H1 (cell line): Measurements from ENCODE around the gene DRC3. TPM values are rescaled to one million over a fixed set of nuclear protein-coding genes. Genes with fewer than 3 reads are reported as not detected.

Source experiments
- CTCF ChIA-PET: fragments of 300-600 bp; sonication (Branson Sonifier 250); formaldehyde crosslinking; loops from one replicate; lab custom pipeline; 2021; ENCODE audit not compliant: partially characterized antibody; lab: Charles Lee
- POLR2A ChIA-PET: fragments of 300-600 bp; sonication (Branson Sonifier 250); formaldehyde crosslinking; loops from one replicate; lab custom pipeline; 2021; ENCODE audit warnings: inconsistent platforms; ENCODE audit not compliant: partially characterized antibody; lab: Charles Lee
- DNase-seq, 2 experiments: peaks; one replicate each; pipeline versions ENCODE4 v3.0.0 to v3.0.0-alpha.2; 2010 to 2022; ENCODE audit warnings: low spot score in 2 of 2, low read depth in 1 of 2, mixed read lengths in 1 of 2
- FAIRE-seq: peaks from 2 replicates; lab custom pipeline; 2011; peaks lifted over from hg19 to GRCh38; lab: Jason Lieb, UNC
- H2AFZ ChIP-seq: 2 replicates; pipeline ENCODE4 v1.8.1; 2012; ENCODE audit warnings: low read length, inconsistent platforms
- H2AK5ac ChIP-seq: 2 replicates; pipeline ENCODE4 v1.6.1; 2013; ENCODE audit warnings: low read depth, low read length
- H2BK120ac ChIP-seq: replicated peaks from 2 replicates; pipeline ENCODE3; 2013; ENCODE audit warnings: low read depth, low read length, inconsistent platforms
- H2BK12ac ChIP-seq: 2 replicates; pipeline ENCODE4 v1.6.1; 2013; ENCODE audit warnings: low read depth, low read length
- H2BK15ac ChIP-seq: 2 replicates; pipeline ENCODE4 v1.6.1; 2013; ENCODE audit warnings: low read length
- H2BK20ac ChIP-seq: 2 replicates; pipeline ENCODE4 v1.6.1; 2013; ENCODE audit warnings: low read length
- H2BK5ac ChIP-seq: 2 replicates; pipeline ENCODE4 v1.6.1; 2013; ENCODE audit warnings: low read depth, low read length
- H3K14ac ChIP-seq: 2 replicates; pipeline ENCODE4 v1.6.1; 2013; ENCODE audit warnings: inconsistent platforms; ENCODE audit not compliant: insufficient read length
- H3K18ac ChIP-seq: 2 replicates; pipeline ENCODE4 v1.6.1; 2013; ENCODE audit warnings: low read length; ENCODE audit errors: extremely low read depth
- H3K23ac ChIP-seq: 2 replicates; pipeline ENCODE4 v1.6.1; 2013; ENCODE audit warnings: inconsistent platforms; ENCODE audit not compliant: insufficient read length
- H3K23me2 ChIP-seq: 2 replicates; pipeline ENCODE4 v1.6.1; 2013; ENCODE audit warnings: low read depth, low read length
- H3K27ac ChIP-seq: 2 replicates; pipeline ENCODE4 v1.6.1; 2011; ENCODE audit warnings: low read depth, low read length, inconsistent platforms
- H3K27me3 ChIP-seq, 4 experiments: replicated peaks in 1 of 4; 1 replicate in 1 of 4; 2 replicates in 3 of 4; pipeline versions ENCODE4 v1.6.1 to v1.8.1; 2011 to 2013; ENCODE audit warnings: low read length in 3 of 4, mild to moderate bottlenecking in 3 of 4, inconsistent platforms in 2 of 4, mixed read lengths in 2 of 4, moderate library complexity in 1 of 4; ENCODE audit not compliant: control insufficient read depth in 3 of 4, insufficient read depth in 3 of 4; ENCODE audit errors: extremely low read depth in 1 of 4
- H3K36me3 ChIP-seq, 4 experiments: 2 replicates each; pipeline versions ENCODE4 v1.6.1 to v1.8.1; 2011 to 2013; ENCODE audit warnings: mild to moderate bottlenecking in 4 of 4, low read length in 3 of 4, moderate library complexity in 2 of 4, control low read depth in 1 of 4, inconsistent platforms in 1 of 4; ENCODE audit not compliant: insufficient read depth in 4 of 4, control insufficient read depth in 2 of 4
- H3K4ac ChIP-seq: replicated peaks from 2 replicates; pipeline ENCODE3; 2013; ENCODE audit warnings: low read length, low read depth, mixed read lengths, inconsistent platforms; ENCODE audit not compliant: insufficient read length
- H3K4me1 ChIP-seq, 4 experiments: replicated peaks in 1 of 4; 1 replicate in 1 of 4; 2 replicates in 3 of 4; pipeline versions ENCODE4 v1.6.1 to v1.8.1; 2011 to 2013; ENCODE audit warnings: low read length in 3 of 4, inconsistent platforms in 2 of 4, mixed read lengths in 1 of 4; ENCODE audit not compliant: insufficient read depth in 4 of 4, control insufficient read depth in 3 of 4
- H3K4me2 ChIP-seq, 2 experiments: 2 replicates each; pipeline versions ENCODE4 v1.6.1 to v1.8.1; 2011 to 2013; ENCODE audit warnings: low read depth in 2 of 2, low read length in 2 of 2, control low read depth in 1 of 2, inconsistent platforms in 1 of 2, mild to moderate bottlenecking in 1 of 2; ENCODE audit not compliant: insufficient read depth in 1 of 2
- H3K4me3 ChIP-seq, 4 experiments: fragments of 200-600, 300-600 bp in 1 of 4; sonication (generic), shearing (Covaris generic), sonication (Bioruptor Twin) in 1 of 4; 2 replicates each; pipeline versions ENCODE4 v1.5.1 to v1.8.1; 2011 to 2016; ENCODE audit warnings: low read length in 4 of 4, low read depth in 3 of 4, control low read depth in 2 of 4, inconsistent platforms in 2 of 4, mild to moderate bottlenecking in 2 of 4, mixed read lengths in 1 of 4, moderate library complexity in 1 of 4; ENCODE audit not compliant: insufficient read depth in 2 of 4; ENCODE audit errors: extremely low read depth in 1 of 4
- H3K56ac ChIP-seq: replicated peaks from 2 replicates; pipeline ENCODE3; 2013; ENCODE audit warnings: low read depth, mild to moderate bottlenecking, mixed read lengths, low read length, inconsistent platforms; ENCODE audit not compliant: insufficient read length
- H3K79me1 ChIP-seq: 2 replicates; pipeline ENCODE4 v1.6.1; 2013; ENCODE audit warnings: low read depth, low read length, control low read depth
- H3K79me2 ChIP-seq, 2 experiments: 2 replicates each; pipeline versions ENCODE4 v1.6.1 to v1.8.1; 2012 to 2013; ENCODE audit warnings: low read length in 2 of 2, mild to moderate bottlenecking in 2 of 2, inconsistent platforms in 1 of 2; ENCODE audit not compliant: insufficient read depth in 2 of 2, control insufficient read depth in 1 of 2
- H3K9ac ChIP-seq, 4 experiments: replicated peaks in 1 of 4; 1 replicate in 1 of 4; 2 replicates in 3 of 4; pipeline versions ENCODE4 v1.6.1 to v1.8.1; 2011 to 2013; ENCODE audit warnings: low read depth in 3 of 4, low read length in 3 of 4, control low read depth in 2 of 4, mild to moderate bottlenecking in 2 of 4, moderate library complexity in 2 of 4, inconsistent platforms in 1 of 4; ENCODE audit errors: extremely low read depth in 1 of 4
- H3K9me3 ChIP-seq, 2 experiments: 2 replicates each; pipeline versions ENCODE4 v1.6.1 to v1.8.1; 2012 to 2013; ENCODE audit warnings: mild to moderate bottlenecking in 2 of 2, moderate library complexity in 2 of 2, control low read depth in 1 of 2, inconsistent platforms in 1 of 2, low read depth in 1 of 2, low read length in 1 of 2, mixed read lengths in 1 of 2; ENCODE audit not compliant: insufficient read depth in 2 of 2
- H4K20me1 ChIP-seq, 2 experiments: replicated peaks in 1 of 2; 2 replicates each; pipeline versions ENCODE3 to v1.8.1; 2011 to 2013; ENCODE audit warnings: inconsistent platforms in 2 of 2, low read length in 2 of 2, mild to moderate bottlenecking in 1 of 2; ENCODE audit not compliant: insufficient read depth in 2 of 2, control insufficient read depth in 1 of 2
- H4K5ac ChIP-seq: 2 replicates; pipeline ENCODE4 v1.6.1; 2013; ENCODE audit warnings: low read length, low read depth, mixed read lengths, inconsistent platforms; ENCODE audit not compliant: insufficient read length
- H4K8ac ChIP-seq: 2 replicates; pipeline ENCODE4 v1.8.0; 2013; ENCODE audit warnings: mild to moderate bottlenecking, moderate library complexity, low read length, inconsistent platforms; ENCODE audit not compliant: insufficient read depth; ENCODE audit errors: extremely low read depth
- H4K91ac ChIP-seq: replicated peaks from 2 replicates; pipeline ENCODE3; 2013; ENCODE audit warnings: low read length, mixed read lengths, inconsistent platforms; ENCODE audit not compliant: insufficient read length
- ASH2L ChIP-seq: fragments of 200-600, 300-600 bp; sonication (generic); IDR thresholded peaks from one replicate; pipeline ENCODE4 v1.7.1; 2017; ENCODE audit warnings: low read length
- CEBPB ChIP-seq: IDR thresholded peaks from 2 replicates; pipeline ENCODE4 v1.6.1; 2012; ENCODE audit warnings: low read depth, low read length
- CTBP2 ChIP-seq: IDR thresholded peaks from 2 replicates; pipeline ENCODE4 v1.7.0; 2011; ENCODE audit warnings: borderline replicate concordance, mild to moderate bottlenecking, moderate library complexity, mixed read lengths, low read length; ENCODE audit not compliant: insufficient read depth, insufficient read length
- EP300 ChIP-seq, 2 experiments: IDR thresholded peaks; 1 replicate in 1 of 2; 2 replicates in 1 of 2; pipeline ENCODE4 v1.6.1; 2011 to 2012; ENCODE audit warnings: low read depth in 2 of 2, low read length in 2 of 2, mild to moderate bottlenecking in 2 of 2, borderline replicate concordance in 1 of 2, inconsistent platforms in 1 of 2, moderate library complexity in 1 of 2
- FOSL1 ChIP-seq: IDR thresholded peaks from 2 replicates; pipeline ENCODE4 v1.6.1; 2011; ENCODE audit warnings: mild to moderate bottlenecking, low read depth, low read length, moderate library complexity; ENCODE audit not compliant: insufficient read depth
- HDAC6 ChIP-seq: IDR thresholded peaks from one replicate; pipeline ENCODE4 v1.7.1; 2012; ENCODE audit warnings: low read depth, mild to moderate bottlenecking, inconsistent platforms, low read length, moderate library complexity
- MAFK ChIP-seq: IDR thresholded peaks from 2 replicates; pipeline ENCODE4 v1.6.1; 2012; ENCODE audit warnings: low read depth, mild to moderate bottlenecking, improper control_type of control experiment, low read length
- POLR2AphosphoS5 ChIP-seq: IDR thresholded peaks from 2 replicates; pipeline ENCODE4 v1.6.1; 2011; ENCODE audit warnings: low read depth, low read length
- POU5F1 ChIP-seq: IDR thresholded peaks from 2 replicates; pipeline ENCODE4 v1.6.1; 2011; ENCODE audit warnings: low read depth, mild to moderate bottlenecking, low read length, moderate library complexity
- RBBP5 ChIP-seq: IDR thresholded peaks from 2 replicates; pipeline ENCODE4 v1.7.1; 2012; ENCODE audit warnings: low read depth, mild to moderate bottlenecking, inconsistent platforms, low read length, moderate library complexity, borderline replicate concordance
- SAP30 ChIP-seq: fragments of 300-600 bp; sonication (generic); IDR thresholded peaks from 2 replicates; pipeline ENCODE4 v1.7.1; 2012; ENCODE audit warnings: low read length, moderate library complexity, mild to moderate bottlenecking, inconsistent platforms; ENCODE audit not compliant: insufficient read depth, insufficient replicate concordance
- TEAD4 ChIP-seq: IDR thresholded peaks from 2 replicates; pipeline ENCODE4 v1.6.1; 2012; ENCODE audit warnings: low read depth, low read length, inconsistent platforms, mixed read lengths
- WGBS, 2 experiments: shearing (Covaris generic) in 1 of 2; methylation state at CpG; one replicate each; pipeline versions ENCODE4 v1.1.6 to v1.1.7; 2013 to 2015; ENCODE audit warnings: low lambda C conversion rate in 2 of 2, mixed read lengths in 2 of 2, inconsistent platforms in 1 of 2, low coverage in 1 of 2, missing lambda C conversion rate in 1 of 2; ENCODE audit not compliant: insufficient replicate concordance in 2 of 2, insufficient coverage in 1 of 2, insufficient read length in 1 of 2; ENCODE audit errors: extremely low coverage in 1 of 2, missing lambda C conversion rate in 1 of 2; 5-methylcytosine and 5-hydroxymethylcytosine counted together
- polyA plus RNA-seq, 7 experiments: library from polyadenylated mRNA; depleted of rRNA in 3 of 7; stranded (reverse) in 5 of 7; unstranded in 2 of 7; fragments of >200 nt in 5 of 7; fragments of 200-250 nt in 2 of 7; gene quantifications; 1 replicate in 5 of 7; 2 replicates in 1 of 7; 4 replicates in 1 of 7; pipeline versions ENCODE4 v1.2.1 to v1.2.3, GENCODE V29; 2011 to 2013; ENCODE audit warnings: missing spikeins in 2 of 7, mixed read lengths in 2 of 7
- total RNA-seq: library from RNA; stranded (reverse); fragmentation: NEBNext Ultra II Directional; extraction: Animal tissue kit (Norgen Biotek cat#: 25700); gene quantifications from 2 replicates; pipeline ENCODE4 v1.2.1, GENCODE V29; 2021
- TF ChIP-seq, protein P1 (sequence below): IDR thresholded peaks from 2 replicates; pipeline ENCODE4 v1.6.1; 2011; ENCODE audit warnings: low read length, improper control_type of control experiment

The DRC3 gene
- total and polyA plus RNA-seq, 2 of the 8 experiments (the other 6 are each of a cell fraction or from before 2014, with no cell fraction given): 0.59 TPM; not detected in 1

DNA sequence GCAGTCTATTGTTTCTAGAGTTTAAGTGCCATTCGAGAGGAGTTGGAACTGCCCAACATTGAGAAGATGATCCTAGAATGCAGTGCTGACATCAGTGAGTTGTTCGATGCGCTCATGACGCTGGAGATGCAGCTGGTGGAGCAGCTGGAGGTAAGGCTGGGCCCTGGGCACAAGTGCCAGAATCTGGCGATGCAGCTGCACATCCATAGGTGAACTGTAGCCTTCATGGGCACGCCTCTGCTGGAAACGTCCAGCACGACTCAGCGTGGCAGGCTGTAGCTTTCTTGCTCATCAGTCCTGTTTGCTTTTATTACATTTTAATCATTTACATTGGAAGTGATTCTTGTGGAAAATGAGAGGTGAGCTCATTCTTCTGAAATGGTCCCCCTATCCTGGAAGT, 31.7 kb downstream of the DRC3 start:
- Histone ChIP-seq H3K4me3 (no peak overlapping the region), H3K9ac (no peak overlapping the region), H3K4me1 (peaks cover 0 to 7% (median 0%) of the 10 kb centered on the region in 4 experiments; a peak in 1 of 7 replicates), H2BK15ac (no peak overlapping the region), H3K27me3 (no peaks in the 10 kb centered on the region), H2AK5ac (no peak overlapping the region), H3K23me2 (no peaks in the 10 kb centered on the region; the same call in 1 of the 2 replicates), H3K4ac (no peak overlapping the region), H2AFZ (no peak overlapping the region), H4K91ac (no peak overlapping the region), H4K5ac (no peak overlapping the region), H3K36me3 (no peaks in the 10 kb centered on the region), H2BK12ac (no peak overlapping the region), H3K4me2 (no peak overlapping the region), H3K79me2 (no peaks in the 10 kb centered on the region), H3K9me3 (no peaks in the 10 kb centered on the region), H3K14ac (no peak overlapping the region), H4K8ac (no peak overlapping the region), H3K18ac (no peak overlapping the region), H3K27ac (no peak overlapping the region), H2BK20ac (no peak overlapping the region), H2BK120ac (no peak overlapping the region), H3K79me1 (no peaks in the 10 kb centered on the region; the same call in 1 of the 2 replicates), H3K56ac (no peak overlapping the region), H3K23ac (no peak overlapping the region), H2BK5ac (no peak overlapping the region), H4K20me1 (peaks cover 0 to 10% of the 10 kb centered on the region in 2 experiments)
- DNase-seq (no peak), FAIRE-seq (no peak)
- CTCF ChIA-PET: interaction anchor here (0.8 to 7.8 kb wide), 20 partner anchors 7 to 132 kb away, joined by 3 to 49 read pairs (median 5); no protein-coding TSS in a partner anchor
- WGBS, 2 experiments: 87% methylated on average over 9 of the region's 9 CpGs; no CpG with 5 or more reads in 1 of the 2 experiments
- POLR2A ChIA-PET: no interaction called here
- TF ChIP-seq ASH2L (no peak), SAP30 (no peak), HDAC6 (no peak), FOSL1 (no peak), MAFK (no peak), TEAD4 (no peak), CEBPB (no peak), CTBP2 (no peak), RBBP5 (no peak), POLR2AphosphoS5 (no peak), POU5F1 (no peak), EP300 (IDR thresholded peaks at IDR 0.05; ENCODE audit: borderline replicate concordance in 1 of 2, low read depth in 2 of 2, low read length in 2 of 2) (no peak)
- TF ChIP-seq, protein P1, sequence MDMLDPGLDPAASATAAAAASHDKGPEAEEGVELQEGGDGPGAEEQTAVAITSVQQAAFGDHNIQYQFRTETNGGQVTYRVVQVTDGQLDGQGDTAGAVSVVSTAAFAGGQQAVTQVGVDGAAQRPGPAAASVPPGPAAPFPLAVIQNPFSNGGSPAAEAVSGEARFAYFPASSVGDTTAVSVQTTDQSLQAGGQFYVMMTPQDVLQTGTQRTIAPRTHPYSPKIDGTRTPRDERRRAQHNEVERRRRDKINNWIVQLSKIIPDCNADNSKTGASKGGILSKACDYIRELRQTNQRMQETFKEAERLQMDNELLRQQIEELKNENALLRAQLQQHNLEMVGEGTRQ: no peak
